Natural killer cell (primary cell): Measurements from ENCODE around the gene TTC7B. TPM values are rescaled to one million over a fixed set of nuclear protein-coding genes. Genes with fewer than 3 reads are reported as not detected.

Experiments
- ATAC-seq, 3 donors: fragments of 150-1000 bp in 2 of 3; fragments of 200-7000 bp in 1 of 3; cut with Tn5 transposase; 1 replicate in 1 of 3; 2 replicates in 2 of 3; pipeline ENCODE4 v1.10.0; 2021; ENCODE audit warnings: mild to moderate bottlenecking in 2 of 3, moderate library complexity in 2 of 3
- DNase-seq, 2 donors: peaks; one replicate each; pipeline versions ENCODE4 v3.0.0 to v3.0.0-alpha.2; 2013 to 2021; ENCODE audit warnings: mixed read lengths in 1 of 2
- H3K27ac ChIP-seq: one replicate; pipeline ENCODE4 v1.5.1; 2013; ENCODE audit warnings: mild to moderate bottlenecking, low read length
- H3K27me3 ChIP-seq: one replicate; pipeline ENCODE4 v1.6.1; 2013; ENCODE audit warnings: low read length; ENCODE audit not compliant: control insufficient read depth, insufficient read depth
- H3K36me3 ChIP-seq: one replicate; pipeline ENCODE4 v1.6.1; 2013; ENCODE audit warnings: low read length; ENCODE audit not compliant: control insufficient read depth, insufficient read depth
- H3K4me1 ChIP-seq: one replicate; pipeline ENCODE4 v1.6.1; 2013; ENCODE audit warnings: low read length; ENCODE audit not compliant: control insufficient read depth, insufficient read depth
- H3K4me3 ChIP-seq: one replicate; pipeline ENCODE4 v1.5.1; 2013; ENCODE audit warnings: low read length
- H3K9me3 ChIP-seq: one replicate; pipeline ENCODE4 v1.6.1; 2013; ENCODE audit warnings: low read length; ENCODE audit not compliant: control insufficient read depth, insufficient read depth
- H3K27ac Mint-ChIP-seq, 2 donors: one replicate each; pipeline ENCODE4 v1.8.0; 2022; ENCODE audit warnings: mild to moderate bottlenecking in 2 of 2, mixed read lengths in 2 of 2, moderate library complexity in 1 of 2
- H3K27me3 Mint-ChIP-seq, 2 donors: one replicate each; pipeline ENCODE4 v1.8.0; 2022; ENCODE audit warnings: low read depth in 2 of 2, mixed read lengths in 2 of 2
- H3K36me3 Mint-ChIP-seq: one replicate; pipeline ENCODE4 v1.8.0; 2022; ENCODE audit warnings: mixed read lengths
- H3K4me1 Mint-ChIP-seq, 2 donors: one replicate each; pipeline ENCODE4 v1.8.0; 2022; ENCODE audit warnings: mixed read lengths in 2 of 2
- H3K4me3 Mint-ChIP-seq: one replicate; pipeline ENCODE4 v1.8.0; 2022; ENCODE audit warnings: mild to moderate bottlenecking, moderate library complexity, mixed read lengths
- H3K9me3 Mint-ChIP-seq, 2 donors: one replicate each; pipeline ENCODE4 v1.8.0; 2022; ENCODE audit warnings: mixed read lengths in 2 of 2
- WGBS: methylation state at CpG from one replicate; pipeline ENCODE4 v1.1.7; 2013; ENCODE audit warnings: missing lambda C conversion rate; ENCODE audit not compliant: insufficient coverage; 5-methylcytosine and 5-hydroxymethylcytosine counted together
- intact Hi-C: fragments of 100-400 bp; cut with micrococcal nuclease; formaldehyde crosslinking; loops from one replicate; pipeline ENCODE4 v1.14.2; 2022
- total RNA-seq, 4 donors: library from RNA; stranded (reverse); fragments of 120-200 nt in 1 of 4; gene quantifications; one replicate each; pipeline versions ENCODE4 v1.2.3 to v1.2.4, GENCODE V29; 2013 to 2022
- TF ChIP-seq, protein P1 (sequence below): fragments of 200-600 bp; IDR thresholded peaks from one replicate; pipeline ENCODE4 v1.8.0; 2022; ENCODE audit warnings: antibody characterized with exemption

Gene TTC7B
- total RNA-seq, 3 donors from 2014 or later (not counting 1 experiment from before 2014, with no cell fraction given), result 1.7 to 17.2 (median 5.9) TPM

DNA sequence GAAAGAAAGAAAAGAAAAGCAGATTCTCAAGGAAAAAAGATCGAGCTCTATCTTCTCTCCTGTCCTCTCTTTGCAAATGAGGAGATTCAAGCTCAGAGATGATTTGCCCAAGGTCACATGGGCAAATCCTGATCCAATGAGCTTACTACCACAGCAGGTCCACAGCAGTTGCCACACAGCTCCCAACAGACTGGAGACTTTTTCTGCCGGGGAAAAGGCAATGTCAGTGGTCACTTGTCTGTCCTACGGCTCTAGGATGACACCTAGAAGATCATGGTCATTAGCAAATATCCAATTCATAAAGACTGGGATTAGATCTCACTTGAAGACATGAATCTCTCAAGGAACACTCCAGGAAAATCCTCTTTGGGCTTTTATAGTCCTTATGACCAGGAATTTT, 58.8 kb downstream of the TTC7B start:
- Histone ChIP-seq H3K36me3 (no peaks in the 10 kb centered on the region), H3K4me1 (peaks cover 20% of the 10 kb centered on the region), H3K4me3 (peak overlapping the region; percentile 38), H3K27me3 (no peaks in the 10 kb centered on the region), H3K27ac (no peak overlapping the region), H3K9me3 (no peaks in the 10 kb centered on the region)
- intact Hi-C loops, result no loop called here
- H3K36me3 Mint-ChIP-seq, result peaks cover 2% of the 10 kb centered on the region
- H3K27ac Mint-ChIP-seq, result no peak overlapping the region
- peak overlapping the region; percentile 72 for H3K4me3 Mint-ChIP-seq
- 88% methylated on average over 3 of the region's 3 CpGs for WGBS
- peaks cover under 1 to 2% of the 10 kb centered on the region in 2 donors for H3K27me3 Mint-ChIP-seq
- peaks cover 0 to under 1% of the 10 kb centered on the region in 2 donors for H3K9me3 Mint-ChIP-seq
- no peak for ATAC-seq
- H3K4me1 Mint-ChIP-seq, result peaks cover 6 to 12% of the 10 kb centered on the region in 2 donors
- DNase-seq, result no peak
- TF ChIP-seq, protein P1, sequence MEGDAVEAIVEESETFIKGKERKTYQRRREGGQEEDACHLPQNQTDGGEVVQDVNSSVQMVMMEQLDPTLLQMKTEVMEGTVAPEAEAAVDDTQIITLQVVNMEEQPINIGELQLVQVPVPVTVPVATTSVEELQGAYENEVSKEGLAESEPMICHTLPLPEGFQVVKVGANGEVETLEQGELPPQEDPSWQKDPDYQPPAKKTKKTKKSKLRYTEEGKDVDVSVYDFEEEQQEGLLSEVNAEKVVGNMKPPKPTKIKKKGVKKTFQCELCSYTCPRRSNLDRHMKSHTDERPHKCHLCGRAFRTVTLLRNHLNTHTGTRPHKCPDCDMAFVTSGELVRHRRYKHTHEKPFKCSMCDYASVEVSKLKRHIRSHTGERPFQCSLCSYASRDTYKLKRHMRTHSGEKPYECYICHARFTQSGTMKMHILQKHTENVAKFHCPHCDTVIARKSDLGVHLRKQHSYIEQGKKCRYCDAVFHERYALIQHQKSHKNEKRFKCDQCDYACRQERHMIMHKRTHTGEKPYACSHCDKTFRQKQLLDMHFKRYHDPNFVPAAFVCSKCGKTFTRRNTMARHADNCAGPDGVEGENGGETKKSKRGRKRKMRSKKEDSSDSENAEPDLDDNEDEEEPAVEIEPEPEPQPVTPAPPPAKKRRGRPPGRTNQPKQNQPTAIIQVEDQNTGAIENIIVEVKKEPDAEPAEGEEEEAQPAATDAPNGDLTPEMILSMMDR, result no peak

DNA sequence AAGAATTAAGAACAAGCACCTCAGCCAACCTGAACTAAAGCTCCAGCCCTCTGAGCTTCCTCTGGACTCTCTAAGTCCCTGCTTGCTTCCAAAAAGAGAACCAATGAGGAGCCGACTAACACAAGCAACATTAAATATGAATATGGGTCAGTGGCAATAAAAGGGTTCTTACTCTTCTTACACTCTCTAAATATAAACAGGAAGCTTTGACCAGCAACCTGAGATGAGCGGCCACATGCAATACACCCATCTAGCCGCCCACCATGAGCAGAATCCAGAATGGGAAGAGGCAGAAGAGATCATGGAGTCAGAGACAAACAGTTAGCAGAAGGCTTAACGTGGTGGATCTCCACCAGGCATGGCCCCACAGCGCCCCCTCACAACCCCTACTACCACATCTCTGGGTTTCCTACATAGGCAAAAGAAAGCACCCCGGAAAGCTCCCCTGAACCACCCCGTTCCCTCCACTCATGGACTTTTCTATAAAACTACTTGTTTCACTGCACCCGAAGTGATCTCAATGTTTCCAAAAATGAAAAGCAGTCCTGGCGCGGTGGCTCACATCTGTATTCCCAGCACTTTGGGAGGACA, 59.4 kb downstream of the TTC7B start:
- Mint-ChIP-seq H3K9me3 (no peaks in the 10 kb centered on the region), H3K36me3 (no peaks in the 10 kb centered on the region), H3K27ac (no peak overlapping the region), H3K4me1 (peaks cover 6 to 12% of the 10 kb centered on the region in 2 donors), H3K27me3 (no peaks in the 10 kb centered on the region), H3K4me3 (peak overlapping the region; percentile 56)
- Histone ChIP-seq H3K36me3 (no peaks in the 10 kb centered on the region), H3K27me3 (no peaks in the 10 kb centered on the region), H3K4me3 (no peak overlapping the region), H3K4me1 (peaks cover 20% of the 10 kb centered on the region), H3K9me3 (no peaks in the 10 kb centered on the region), H3K27ac (no peak overlapping the region)
- intact Hi-C loops, result no loop called here
- TF ChIP-seq, protein P1, result no peak
- no peak for ATAC-seq
- peak in 1 of 2 donors; percentile 22 for DNase-seq
- whole genome bisulfite sequencing, result 90% methylated on average over 9 of the region's 10 CpGs

DNA sequence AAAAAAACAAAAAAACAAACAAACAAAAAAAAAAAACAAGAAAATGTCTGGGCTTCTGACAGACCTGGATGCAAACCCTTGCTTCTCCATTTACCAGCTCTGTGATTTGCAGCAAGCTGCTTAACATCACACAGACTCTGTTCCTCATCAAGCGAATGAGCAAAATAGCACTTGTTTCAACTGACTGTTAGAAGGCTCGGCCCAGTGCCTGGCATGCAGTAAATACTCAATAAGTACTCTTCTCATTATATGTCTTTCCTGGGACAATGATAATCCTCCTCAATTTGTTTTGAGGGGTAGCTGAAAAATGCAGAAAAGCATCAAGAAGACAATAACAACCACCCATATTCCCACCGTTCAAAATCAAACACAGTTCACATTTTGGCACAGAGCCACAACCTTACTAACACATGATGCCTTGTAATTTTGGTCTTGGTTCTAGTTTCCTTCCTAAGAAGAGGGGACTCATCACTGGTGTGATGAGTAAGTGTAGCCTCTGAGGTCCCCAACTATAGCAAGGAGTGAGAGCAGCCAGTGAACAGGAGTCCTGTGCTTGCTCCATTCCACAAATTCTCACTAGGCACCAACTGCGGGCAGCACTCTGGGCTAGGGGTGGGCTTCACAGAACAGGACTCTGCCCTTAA, 60.4 kb downstream of the TTC7B start:
- TF ChIP-seq, protein P1, result no peak
- Mint-ChIP-seq H3K4me3 (no peak overlapping the region), H3K27me3 (no peaks in the 10 kb centered on the region), H3K27ac (no peak overlapping the region), H3K9me3 (no peaks in the 10 kb centered on the region), H3K4me1 (peaks cover 6 to 12% of the 10 kb centered on the region in 2 donors), H3K36me3 (no peaks in the 10 kb centered on the region)
- peaks cover 20% of the 10 kb centered on the region for H3K4me1 ChIP-seq
- no peak overlapping the region for H3K27ac ChIP-seq
- no peak overlapping the region for H3K4me3 ChIP-seq
- WGBS, result 81% methylated on average over 4 of the region's 4 CpGs
- no peaks in the 10 kb centered on the region for H3K36me3 ChIP-seq
- no peak for DNase-seq
- no peaks in the 10 kb centered on the region for H3K9me3 ChIP-seq
- intact Hi-C loops, result no loop called here
- no peak for ATAC-seq
- no peaks in the 10 kb centered on the region for H3K27me3 ChIP-seq
